ELF-1 (cell line): ENCODE data around the gene ABCG1.
"Not testable (repeated sequence)": the region's sequence is repeated elsewhere in the genome, so short reads cannot be mapped to it uniquely, and the experiment has no call there.

Experiments used
- DNase-seq: peaks from one replicate; pipeline ENCODE4 v3.0.0-alpha.2; 2016; ENCODE audit warnings: low read depth, low spot score

Gene ABCG1

DNA sequence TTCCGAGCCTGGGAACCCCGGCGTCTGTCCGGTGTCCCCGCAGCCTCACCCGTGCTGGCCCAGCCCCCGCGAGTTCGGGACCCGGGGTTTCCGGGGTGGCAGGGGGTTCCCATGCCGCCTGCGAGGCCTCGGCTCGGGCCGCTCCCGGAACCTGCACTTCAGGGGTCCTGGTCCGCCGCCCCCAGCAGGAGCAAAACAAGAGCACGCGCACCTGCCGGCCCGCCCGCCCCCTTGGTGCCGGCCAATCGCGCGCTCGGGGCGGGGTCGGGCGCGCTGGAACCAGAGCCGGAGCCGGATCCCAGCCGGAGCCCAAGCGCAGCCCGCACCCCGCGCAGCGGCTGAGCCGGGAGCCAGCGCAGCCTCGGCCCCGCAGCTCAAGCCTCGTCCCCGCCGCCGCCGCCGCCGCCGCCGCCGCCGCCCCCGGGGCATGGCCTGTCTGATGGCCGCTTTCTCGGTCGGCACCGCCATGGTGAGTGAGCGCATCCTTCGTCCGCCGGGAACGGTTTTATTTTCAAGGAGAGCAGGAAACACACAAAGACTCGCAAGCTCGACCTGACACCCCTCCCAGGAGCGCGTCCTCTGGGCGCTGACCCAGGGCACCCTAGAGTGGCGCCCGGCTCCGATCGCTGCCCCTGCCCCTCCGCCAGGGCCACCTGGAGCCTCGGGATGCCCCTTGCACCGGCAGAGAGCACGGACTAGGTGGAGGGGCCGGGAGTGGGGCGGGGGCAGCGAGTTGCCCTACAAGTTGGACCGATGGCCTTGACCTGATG, at the start of gene ABCG1:
TSS of gene ABCG1 (plus strand) at position 305 of the 770 bp plus-strand sequence. CDS start at position 428, 123 bp downstream.
- DNase-seq = peak; percentile 42

DNA sequence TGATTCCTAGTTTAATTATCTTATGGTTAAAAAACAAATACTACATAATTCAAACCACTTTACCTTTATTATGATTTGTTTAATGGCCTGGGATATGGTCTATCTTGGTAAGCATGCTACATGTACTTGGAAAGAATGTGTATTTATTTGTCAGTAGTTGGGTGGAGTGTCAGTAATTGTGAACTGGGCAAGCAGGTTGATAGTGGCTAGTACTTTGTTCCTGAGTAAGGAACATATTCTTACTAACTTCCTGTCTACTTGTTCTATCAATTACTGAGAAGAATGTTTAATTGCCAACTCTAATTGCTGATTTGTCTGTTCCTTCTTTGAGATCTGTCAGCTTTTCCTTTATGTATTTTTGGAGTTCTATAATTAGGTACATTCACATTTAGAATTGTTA, 49.2 kb upstream of the ABCG1 start:
- DNase-seq = no peak

DNA sequence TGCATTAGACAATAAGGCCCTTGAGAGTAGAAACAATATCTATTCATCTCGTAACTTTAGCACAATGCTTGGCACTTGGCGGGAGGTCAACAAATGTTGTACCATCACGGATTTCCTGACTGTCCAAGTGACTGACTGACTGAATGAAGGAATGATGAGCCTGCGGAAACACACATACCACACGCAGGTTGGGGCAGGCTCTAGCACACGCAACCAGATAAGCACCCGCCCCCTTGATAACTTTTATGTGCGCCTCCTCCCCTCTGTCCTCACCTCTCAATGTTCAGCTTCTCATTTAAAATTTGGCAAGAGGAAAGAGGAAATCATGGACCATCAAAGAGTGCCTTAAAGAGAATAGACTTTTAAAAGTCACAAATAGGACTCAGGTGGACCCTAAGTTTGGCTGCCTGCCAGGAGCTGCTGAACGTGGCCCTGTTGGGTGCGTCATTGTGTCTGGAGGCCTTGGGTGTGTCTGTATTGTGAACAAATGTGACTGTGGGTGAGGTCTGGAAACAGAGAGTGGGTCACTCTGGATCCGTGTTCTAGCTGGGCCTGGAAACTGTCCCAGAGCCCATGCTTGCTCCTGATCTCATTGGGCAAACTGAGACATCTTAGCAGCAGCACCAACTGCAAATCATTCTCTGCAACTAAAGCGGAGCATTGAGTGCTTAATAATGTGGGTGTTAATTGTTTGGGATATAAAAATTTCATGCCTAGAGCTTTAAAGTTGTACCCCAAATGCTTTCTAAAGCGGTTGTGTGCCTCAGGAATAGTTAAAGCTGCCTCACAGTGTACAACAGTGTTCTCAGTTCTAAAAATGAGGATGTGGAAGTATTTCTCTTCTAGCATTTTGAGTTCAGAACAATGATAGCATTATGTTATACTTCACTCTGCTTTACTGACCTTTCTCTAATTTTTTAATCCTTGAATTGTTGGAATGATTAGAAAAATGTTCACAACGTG, 47.6 kb upstream of the ABCG1 start:
- DNase-seq = no peak

DNA sequence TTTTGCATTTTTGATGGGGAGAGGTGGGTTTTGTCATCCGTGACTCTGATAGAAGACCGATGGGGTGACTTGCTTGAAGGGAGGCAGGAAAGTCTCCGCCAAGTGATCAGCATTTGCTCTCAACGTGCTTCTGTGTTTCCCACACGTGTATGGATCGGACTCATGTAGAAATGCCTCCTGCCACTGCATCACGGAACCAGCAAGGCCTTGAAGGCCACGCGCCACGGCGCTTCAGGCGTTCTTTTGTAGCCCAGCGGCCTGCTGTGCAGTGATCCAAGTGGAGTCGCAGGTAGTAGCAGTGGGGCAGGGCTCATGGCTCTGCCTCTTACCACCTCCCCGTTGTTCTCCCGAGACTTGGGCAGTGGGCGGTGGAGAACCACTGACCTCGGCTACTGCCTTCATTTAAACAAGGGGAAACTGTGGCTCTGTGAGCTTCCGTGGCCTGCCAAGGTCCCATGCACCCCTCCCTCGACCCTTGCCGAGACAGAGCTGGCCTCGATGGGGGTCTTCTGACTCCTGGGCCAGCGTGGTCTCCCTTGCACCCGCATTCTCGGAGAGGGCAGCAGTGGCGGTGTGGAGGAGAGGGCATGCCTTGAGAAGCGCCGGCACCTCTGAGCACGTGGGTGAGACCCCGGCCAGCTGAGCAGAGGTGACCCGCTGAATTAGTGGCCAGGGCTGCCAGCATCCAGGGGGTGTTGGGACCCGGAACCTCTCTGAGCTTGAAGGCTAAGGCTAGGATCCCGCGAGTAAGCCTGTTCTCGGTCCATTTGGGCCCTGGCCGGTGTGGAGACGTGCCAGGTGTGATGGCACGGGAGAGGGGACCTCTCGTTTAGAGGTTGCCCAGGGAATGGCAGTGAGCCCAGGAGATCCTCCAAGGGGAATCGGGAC, 46.1 kb upstream of the ABCG1 start:
- no peak for DNase-seq

DNA sequence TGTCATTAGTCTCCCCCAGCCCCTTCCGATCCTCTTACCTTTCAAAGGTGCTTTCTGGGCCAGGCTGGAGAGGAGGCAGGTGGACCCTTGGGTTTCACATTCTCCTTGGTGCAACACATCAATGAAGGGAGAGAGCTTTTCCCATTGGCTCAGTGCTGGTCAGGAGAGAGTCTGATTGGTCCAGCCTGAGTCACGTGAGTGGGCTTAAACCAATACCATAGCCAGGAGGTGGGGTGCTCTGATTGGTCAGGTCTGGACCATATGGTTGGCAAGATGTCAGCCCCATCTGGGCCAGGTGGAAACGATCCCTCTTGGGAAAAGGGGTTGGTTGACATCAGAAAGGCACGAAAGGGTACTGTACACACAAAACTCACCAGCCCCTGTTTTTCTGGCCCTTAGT, 44.8 kb upstream of the ABCG1 start:
- no peak for DNase-seq

DNA sequence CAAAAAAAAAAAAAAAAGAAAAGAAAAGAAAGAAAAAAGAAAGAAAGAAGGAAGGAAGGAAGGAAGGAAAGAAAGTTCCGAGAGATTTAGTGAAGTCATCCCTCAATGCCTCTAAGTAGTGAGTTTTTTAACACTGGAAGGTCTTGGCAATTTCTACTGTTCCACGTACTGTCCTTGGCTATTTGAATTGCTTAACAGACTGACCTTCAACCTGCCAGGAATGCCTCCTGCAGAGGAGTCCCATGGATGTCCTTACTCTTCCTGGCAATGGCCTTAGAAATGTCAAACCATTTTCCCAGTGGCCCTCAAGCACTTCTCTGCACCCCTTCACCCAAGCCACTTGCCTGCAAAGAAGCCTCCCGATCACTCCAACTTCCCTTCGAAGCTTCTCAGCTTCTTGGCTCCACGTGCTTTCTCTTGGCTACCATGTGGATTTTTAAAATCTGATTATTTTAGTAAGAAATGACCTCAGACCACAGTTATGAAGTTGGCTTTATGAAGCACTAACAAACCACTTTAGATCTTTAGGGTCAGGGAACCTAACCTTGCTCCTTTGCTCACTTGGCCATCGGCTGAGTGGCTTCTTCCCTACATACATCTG, 43.7 kb upstream of the ABCG1 start:
- DNase-seq = no peak

DNA sequence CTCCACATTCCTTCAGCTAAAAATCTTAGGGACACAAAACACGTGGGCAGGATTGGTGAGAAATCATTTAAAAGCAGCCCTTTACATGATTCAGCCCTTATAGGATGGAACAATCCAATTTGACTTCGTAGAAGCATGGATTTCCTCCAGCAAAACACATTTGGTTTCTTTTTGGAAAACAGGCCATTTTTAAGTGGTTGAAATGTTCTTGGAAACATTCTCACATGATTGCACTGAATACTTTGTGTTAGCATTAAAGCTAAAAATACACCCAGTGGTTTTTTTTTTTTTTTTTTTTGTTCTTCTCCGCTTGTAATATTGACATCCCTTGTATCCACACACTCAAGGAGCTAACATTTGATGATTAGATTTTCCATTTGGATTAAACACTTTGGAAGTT, 42.1 kb upstream of the ABCG1 start:
- no peak for DNase-seq

DNA sequence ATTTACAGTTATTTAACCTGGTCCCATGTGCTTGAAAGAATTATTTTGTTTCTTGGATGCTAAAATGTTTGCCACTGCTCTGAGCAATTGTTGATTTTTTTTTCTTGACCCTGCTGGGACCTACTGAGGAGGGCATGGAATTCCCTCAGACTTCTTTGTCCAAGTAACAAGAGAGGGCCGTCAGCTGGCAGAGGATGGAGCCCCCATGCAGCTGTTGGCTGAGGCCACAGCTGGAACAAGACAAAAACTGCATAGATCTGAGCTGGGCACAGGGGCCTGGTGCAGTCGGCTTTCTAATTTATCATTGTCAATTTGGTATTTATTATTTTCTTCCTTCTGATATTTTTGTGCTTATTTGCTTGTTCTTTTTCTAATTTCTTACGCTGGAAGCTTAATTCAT, 39.6 kb upstream of the ABCG1 start:
- no peak for DNase-seq

DNA sequence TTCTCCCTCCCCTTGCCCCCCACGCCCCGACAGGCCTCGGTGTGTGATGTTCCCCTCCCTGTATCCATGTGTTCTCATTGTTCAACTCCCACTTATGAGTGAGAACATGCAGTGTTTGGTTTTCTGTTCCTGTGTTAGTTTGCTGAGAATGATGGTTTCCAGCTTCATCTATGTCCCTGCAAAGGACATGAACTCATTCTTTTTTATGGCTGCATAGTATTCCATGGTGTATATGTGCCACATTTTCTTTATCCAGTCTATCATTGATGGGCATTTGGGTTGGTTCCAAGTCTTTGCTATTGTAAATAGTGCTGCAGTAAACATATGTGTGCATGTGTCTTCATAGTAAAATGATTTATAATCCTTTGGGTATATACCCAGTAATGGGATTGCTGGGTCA, 38.9 kb upstream of the ABCG1 start:
- DNase-seq = not testable (repeated sequence)

DNA sequence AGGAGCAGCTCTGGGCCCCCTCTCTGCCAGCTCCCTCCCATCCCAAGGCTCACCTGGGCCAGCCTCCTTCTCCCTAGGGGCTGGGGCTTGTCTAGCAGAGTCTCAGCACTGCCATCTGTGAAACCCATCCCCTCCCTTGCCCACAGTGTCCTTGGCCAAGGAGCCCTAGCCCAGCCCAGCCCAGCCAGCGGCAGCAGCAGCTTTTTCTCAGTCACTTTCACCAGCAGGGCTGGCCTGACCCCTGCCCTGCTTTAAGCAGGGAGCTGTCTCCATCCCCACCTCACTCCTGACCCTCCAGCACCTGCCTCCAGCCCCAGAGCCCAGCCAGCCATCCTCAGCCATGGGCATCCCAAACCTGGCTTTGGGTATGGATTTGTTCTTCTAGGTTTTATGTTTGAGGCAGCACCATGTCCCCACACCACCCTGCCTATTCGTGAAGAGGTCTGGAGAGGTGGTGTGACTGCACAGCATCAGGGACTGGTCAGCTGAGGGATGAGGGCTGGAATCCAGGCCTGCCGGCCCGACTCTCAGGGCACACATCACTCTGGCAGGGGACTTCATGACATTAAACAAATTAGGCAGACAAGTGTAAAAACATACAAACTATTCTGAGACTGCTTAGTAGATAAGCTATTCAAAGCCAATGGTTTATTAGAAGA, 36.1 kb upstream of the ABCG1 start:
- DNase-seq = no peak

DNA sequence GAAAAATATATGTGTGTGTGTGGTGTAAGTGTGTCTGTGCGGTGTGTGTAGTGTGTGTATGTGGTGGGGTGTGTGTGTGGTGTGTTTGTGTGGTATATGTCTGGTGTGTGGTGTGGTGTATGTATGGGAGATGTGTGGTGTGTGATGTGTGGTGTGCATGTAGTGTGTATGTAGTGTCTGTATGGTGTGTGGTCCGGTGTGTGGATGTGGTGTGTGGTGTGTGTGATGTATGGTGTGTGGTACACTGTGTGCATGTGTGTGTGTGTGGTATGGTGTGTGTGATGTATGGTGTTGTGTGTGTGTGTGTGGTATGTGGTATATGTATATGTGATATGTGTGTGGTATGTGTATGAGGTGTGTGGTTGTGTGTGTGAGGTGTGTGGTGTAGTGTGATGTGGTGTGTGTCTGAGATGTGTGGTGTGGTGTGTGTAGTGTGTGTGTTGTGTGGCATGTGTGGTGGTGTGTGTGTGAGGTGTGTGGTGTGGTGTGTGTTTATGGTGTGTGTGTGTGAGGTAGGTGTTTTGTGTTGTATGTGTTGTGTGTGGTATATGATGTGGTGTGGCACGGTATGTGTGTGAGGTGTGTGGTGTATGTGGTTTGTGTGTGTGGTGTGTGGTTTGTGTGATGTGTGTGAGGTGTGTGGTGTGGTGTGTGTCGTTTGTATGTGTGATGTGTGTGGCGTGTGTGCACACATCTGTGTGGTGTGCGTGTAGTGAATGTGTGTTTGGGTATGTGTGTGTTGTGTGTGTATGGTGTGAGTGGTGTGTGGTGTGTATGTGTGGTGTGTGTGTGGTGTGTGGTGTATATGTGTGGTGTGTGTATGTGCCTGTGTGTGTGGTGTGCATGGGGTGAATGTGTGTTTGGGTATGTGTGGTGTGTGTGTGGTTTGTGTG, 35.3 kb upstream of the ABCG1 start:
- DNase-seq = no peak

DNA sequence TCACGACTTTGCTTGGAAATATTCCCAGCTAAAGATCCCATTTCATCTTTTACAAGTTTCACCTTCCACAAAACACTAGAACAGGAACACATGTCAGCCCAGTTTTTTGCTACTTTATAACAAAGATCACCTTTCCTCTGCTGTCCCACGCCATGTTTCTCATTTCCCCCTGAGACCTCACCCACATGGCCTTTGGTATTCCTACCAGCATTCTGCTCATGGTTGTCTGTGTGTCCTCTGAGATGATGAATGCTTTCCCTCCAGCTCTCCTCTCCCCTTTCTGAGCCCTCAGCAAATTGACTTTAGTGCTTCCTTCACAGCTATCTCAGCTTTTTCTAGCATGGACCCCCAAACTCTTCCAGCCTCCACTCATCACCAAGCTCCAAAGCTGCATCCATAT, 32.3 kb upstream of the ABCG1 start:
- DNase-seq = no peak

DNA sequence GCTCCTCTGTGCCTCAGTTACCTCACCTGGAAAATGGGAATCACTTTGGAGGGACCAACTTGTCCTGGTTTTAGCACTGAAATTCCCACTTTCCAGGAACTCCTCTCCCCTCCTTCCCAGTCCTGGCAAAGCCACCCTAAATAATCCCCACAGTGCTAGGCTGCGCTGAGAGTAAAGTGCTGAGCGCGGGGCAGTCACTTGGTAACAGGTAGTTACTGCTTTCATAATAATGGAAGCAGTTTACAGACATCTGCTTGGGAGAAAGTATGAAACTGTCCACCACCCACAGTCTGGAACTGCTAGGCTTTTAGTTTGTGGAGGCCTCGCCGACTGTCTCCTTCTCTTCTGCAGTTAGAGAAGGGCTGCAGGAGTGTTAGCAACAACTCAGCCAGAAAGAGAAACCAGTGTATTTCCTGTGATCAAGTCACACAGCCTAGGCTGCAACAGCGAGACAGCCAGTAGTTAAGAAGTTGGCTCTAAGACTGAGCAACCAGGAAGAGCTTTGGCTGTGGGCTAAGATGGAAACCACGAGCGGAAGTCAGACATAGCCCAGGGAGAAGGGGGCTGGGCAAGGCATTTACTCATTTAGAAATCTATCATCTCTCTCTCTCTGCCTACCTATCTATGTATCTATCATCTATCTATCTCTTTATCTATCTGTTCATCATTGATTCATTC, 30.8 kb upstream of the ABCG1 start:
- no peak for DNase-seq

DNA sequence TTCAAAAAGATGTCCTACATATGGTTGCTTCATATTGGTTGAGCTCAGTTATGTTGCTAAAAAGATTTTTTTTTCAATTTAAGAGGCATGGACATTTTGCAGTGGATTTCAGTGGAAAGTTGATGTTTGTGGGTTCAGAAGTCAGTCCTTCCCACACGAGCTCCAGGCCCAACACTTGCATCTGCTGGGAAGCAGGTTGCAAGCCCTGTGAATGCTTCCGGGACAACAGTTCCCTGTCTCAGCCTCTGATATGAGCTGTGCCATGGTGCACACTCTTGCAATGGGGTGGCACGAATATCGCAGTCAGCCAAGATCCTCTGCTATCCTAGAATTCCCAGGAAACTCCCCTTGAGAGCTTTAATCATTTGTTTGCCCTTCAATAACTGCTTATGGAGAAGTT, 30.3 kb upstream of the ABCG1 start:
- no peak for DNase-seq

DNA sequence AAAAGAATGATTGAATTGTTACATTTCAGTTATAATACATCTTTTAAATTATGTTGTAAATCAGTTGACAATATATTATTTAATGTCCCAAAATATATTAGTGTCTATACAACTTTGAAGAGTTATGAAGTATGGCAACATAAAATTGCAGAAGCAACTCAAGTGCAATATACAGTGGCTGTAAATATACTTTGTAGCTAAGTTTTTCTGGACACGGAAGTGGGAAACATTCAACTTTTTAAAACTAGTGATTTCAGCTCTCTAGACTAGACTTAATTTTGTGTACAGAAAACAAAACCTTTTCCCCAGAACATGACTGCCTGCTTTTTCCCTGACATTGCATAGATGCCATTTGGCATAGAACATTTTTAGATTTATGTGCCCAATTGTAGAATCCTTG, 29.5 kb upstream of the ABCG1 start:
- DNase-seq = no peak

DNA sequence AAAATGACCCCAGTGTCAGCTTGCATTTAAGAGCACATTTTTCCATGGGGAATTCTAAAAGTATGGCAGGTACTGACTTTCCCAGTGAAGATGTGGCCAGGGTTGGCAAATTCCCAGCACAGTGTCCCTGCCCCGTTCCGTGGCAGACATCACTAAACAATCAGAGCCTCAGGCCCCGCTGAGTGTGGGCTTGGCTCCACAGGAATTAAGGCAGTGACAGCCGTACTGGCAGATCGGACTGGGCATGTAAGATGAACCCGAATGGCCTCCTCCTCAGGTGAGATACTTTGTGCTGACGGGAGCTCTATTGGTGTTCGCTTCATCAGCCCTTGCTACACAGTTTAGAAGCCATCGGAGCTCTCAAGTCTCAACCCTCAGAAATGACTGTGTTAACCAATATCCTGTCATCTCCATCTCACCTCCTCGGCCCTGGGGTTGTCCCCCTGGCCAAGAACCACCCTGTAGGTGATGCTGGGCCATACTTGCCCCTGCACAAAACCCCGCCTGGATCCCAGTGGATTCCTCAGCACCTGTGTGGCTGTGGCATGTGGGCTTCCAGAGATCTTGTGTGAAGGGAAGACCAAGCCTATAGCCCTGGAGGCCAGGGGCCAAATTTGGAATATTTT, 29.0 kb upstream of the ABCG1 start:
- DNase-seq = no peak

DNA sequence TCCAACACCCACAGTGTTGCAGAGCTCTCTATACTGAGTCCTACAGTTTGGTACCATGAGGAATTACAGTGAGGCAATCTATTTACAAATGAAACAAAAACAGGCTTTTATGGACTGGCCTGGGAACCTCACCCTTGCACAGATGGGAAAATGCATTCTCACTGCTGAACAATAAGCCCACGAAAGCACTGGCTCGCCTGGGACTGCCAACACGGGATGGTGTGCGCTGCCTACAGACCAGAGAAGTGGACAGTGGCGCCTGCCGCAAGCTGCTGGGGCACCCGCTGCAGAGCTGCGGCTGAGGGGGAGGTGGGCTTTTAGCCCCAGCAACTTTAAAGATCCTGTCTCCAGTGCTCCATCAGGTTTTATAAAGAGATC, 28.5 kb upstream of the ABCG1 start:
- DNase-seq = no peak

DNA sequence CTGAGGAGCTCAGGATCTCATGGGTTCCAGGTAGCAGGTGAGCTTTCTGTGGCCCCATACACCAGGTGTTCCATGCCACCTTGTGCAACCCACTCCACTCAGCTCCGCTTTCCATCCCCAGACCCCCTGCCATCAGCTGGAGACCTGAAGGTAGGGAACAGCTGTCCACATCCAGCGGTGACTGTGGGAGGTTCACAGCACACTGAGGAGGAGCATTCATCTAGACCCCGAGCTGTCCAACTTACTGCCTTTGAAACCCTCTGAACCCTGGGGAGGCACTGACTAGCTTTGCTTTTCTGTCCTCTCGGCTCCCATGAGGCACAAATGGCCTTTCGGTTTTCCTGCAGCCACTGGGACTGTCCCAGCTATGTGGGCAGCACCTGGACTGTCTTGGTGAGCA, 27.9 kb upstream of the ABCG1 start:
- DNase-seq = no peak
